Activated gamma-delta T cell treated with anti-CD3 and anti-CD28 coated beads, Interleukin-2, amount 50 U/mL, for 16 hours (primary cell): ENCODE results near the gene HSPB7.

Source experiments
- DNase-seq: peaks from one replicate; pipeline ENCODE4 v3.0.0-alpha.2; 2020; ENCODE audit warnings: low read depth

Gene HSPB7

DNA sequence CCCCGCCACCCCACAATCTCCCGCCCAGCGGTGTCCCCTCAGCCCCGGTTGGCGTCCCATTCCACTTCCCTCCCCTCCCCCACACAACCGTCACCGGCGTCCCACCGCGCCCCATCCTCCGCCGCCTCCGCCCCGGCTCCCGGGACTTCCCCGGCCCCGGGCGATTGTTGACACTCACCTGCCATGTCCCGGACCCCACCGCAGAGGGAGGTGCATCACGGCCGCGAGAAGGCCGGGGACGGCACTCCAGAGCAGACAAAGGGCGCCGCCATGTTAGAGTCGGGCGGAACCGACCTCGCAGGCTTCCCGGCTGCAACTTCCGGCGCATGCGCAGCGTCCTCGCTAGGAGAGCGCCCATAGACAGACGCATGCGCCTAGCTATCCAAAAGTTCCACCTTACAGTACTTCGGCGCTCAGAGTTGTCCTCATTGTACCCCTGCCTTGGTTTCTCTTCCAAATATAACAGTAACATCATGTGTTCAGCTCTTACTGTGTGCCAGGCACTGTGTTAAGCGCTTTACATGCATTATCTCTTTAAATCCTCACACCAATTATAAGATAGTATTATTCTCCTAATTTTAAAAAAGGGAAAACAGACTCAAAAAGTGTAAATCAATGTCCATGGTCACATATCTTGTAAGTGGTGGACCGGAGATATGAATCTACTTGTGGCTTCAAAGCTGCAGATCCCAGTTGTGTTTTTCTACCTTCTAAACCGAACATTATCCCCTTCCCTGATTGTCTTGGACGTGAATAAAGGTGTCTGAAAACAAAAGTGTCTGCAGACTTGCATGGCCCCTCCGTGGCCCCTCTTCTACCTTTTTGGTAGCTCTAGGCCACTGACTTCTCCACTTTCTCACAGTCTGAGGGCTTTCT lies 41.8 kb downstream of the HSPB7 start, which contains the start of gene ZBTB17:
Gene ZBTB17, minus strand, starts transcription at position 297 of the 876 bp plus-strand sequence. CDS start 27,606 bp downstream, outside the sequence.
- peak; percentile 93 for DNase-seq

GRCh38 chr1:15975358-15975804 lies 42.5 kb downstream of the HSPB7 start:
- DNase-seq, result peak; percentile 76

DNA sequence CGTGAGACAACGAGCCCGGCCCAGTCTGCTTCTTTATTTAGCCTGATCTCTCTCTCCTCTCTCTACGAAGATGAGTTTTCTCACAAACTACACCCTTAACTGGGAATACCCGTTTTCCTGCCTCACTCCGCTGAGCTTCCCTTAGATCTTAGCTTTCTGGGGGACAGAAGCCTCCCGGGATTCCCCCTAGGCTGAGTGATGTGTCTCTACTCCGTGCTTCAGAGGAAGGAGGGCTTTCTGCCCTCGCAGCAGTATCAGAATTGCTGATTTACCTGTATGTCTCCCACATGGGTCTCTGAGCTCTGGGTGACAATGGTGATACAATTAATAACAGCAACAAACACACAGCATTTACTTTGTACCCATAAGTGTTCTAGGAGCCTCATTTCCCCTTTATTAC lies 43.0 kb downstream of the HSPB7 start:
- DNase-seq, result no peak

DNA sequence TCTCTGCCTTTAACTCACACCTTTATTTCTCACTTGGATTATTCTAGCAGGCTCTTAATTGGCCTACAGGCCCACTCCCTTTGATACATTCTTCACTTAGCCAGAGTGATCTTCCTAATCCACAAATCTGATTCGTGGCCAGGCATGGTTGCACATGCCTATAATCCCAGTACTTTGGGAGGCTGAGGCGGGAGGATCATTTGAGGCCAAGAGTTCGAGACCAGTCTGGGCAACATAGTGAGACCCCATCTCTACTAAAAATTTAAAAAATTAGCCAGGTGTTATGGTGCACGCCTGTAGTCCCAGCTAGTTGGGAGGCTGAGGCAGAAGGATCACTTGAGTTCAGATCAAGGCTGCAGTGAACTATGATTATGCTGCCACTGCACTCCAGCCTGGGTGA lies 44.1 kb downstream of the HSPB7 start:
- DNase-seq, result no peak

- DNase-seq, result no peak
Observed at GRCh38 chr1:15972409-15972808, 45.4 kb downstream of the HSPB7 start.

- DNase-seq, result no peak
Observed at GRCh38 chr1:15970911-15971310, 46.9 kb downstream of the HSPB7 start.

- DNase-seq, result no peak
Observed at GRCh38 chr1:15969321-15969880, 48.4 kb downstream of the HSPB7 start.

- no peak for DNase-seq
Observed at GRCh38 chr1:15968172-15968571, 49.7 kb downstream of the HSPB7 start.

- DNase-seq, result no peak
Observed at GRCh38 chr1:15966956-15967344, 50.9 kb downstream of the HSPB7 start.

DNA sequence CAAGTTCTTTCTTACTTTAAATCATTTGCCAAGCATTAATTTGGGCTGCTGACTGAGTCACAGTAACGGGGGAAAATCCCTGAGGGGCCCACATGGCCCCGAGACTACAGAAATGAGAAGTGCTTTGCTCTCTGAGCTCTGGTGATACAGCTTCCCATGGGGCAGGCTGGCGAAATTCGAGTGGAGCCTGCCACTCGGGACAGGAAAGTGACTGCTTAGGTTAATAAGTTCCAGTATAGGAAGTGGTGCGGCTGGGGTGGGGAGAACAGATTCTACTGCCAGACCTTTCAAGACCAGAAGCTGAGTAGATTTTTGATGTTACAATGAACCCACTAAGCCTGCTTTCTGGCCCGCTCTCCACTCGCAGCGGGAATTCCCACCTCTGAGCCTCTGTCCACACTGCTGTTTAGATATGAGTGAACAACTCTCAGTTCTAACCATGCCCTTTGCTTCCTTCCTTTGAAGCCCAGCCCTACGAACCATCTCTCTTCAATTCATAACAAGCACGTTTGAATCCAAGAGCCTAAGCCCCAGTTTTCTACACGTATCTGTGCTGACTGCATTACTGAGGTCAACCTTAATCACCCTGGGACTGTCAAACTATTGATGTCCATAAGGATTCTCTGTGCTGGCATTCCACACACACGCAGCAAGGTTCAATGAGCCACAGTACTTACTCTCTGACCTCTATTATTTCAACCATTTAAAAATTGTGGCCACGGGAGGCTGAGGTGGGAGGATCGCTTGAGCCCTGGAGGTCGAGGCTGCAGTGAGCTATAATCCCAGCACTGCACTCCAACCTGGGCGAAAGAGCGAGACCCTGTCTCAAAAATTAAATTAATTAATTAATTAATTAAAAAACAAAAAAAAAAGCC lies 51.5 kb downstream of the HSPB7 start:
- peak; percentile 55 for DNase-seq

DNA sequence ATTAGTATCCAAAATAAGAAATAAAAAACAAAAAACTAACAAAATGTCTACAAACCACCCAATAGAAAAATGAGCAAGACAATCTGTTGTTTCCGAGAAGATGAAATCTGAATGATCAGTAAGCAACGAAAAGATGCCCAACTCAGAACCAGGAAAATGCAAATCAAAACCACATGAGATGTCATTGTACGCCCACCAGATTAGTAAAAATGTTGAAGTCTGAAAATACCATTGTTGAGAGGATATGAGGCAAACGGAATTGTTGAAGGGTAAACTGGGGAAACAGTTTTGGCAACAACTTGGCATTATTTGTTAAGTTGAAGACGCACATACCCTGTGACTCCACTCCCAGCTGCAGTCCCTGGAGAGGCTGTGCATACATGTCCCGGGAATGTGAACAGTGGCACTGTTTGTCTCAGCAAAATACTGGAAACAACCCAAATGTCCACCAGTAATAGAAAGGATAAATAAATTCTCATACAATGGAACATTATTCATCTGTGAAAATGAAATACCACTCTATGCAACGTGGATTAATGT lies 52.5 kb downstream of the HSPB7 start:
- DNase-seq, result no peak
